Activated CD8-positive, alpha-beta memory T cell treated with anti-CD3 and anti-CD28 coated beads, Interleukin-2, amount 10 ng/mL, durations not matched to agents 7 days and 5 days (primary cell): Measurements from ENCODE around the gene TK2. TPM values are rescaled to one million over a fixed set of nuclear protein-coding genes. Genes with fewer than 3 reads are reported as not detected.
"Not testable (repeated sequence)": the region's sequence is repeated elsewhere in the genome, so short reads cannot be mapped to it uniquely, and the experiment has no call there.

Experiments used
- ATAC-seq: fragments of 150-1000 bp; cut with Tn5 transposase; one replicate; pipeline ENCODE4 v1.10.0; 2021; ENCODE audit warnings: moderate library complexity
- CTCF ChIA-PET: fragments of 350-600 bp; sonication (Branson Sonifier 250); formaldehyde crosslinking; loops from one replicate; lab custom pipeline; 2021; ENCODE audit warnings: antibody characterized with exemption; lab: Charles Lee
- DNase-seq: peaks from one replicate; pipeline ENCODE4 v3.0.0-alpha.2; 2020
- H3K27ac Mint-ChIP-seq: one replicate; pipeline ENCODE4 v1.8.0; 2021; ENCODE audit warnings: mild to moderate bottlenecking, mixed read lengths
- H3K27me3 Mint-ChIP-seq: one replicate; pipeline ENCODE4 v1.8.0; 2021; ENCODE audit warnings: mixed read lengths
- H3K36me3 Mint-ChIP-seq: one replicate; pipeline ENCODE4 v1.8.0; 2021; ENCODE audit warnings: mild to moderate bottlenecking, mixed read lengths
- H3K4me1 Mint-ChIP-seq: one replicate; pipeline ENCODE4 v1.8.0; 2021; ENCODE audit warnings: mixed read lengths
- H3K4me3 Mint-ChIP-seq: one replicate; pipeline ENCODE4 v1.8.0; 2021; ENCODE audit warnings: mild to moderate bottlenecking, moderate library complexity, mixed read lengths
- H3K9me3 Mint-ChIP-seq: one replicate; pipeline ENCODE4 v1.8.0; 2022; ENCODE audit warnings: low read depth, mixed read lengths
- total RNA-seq, 2 experiments: library from RNA; stranded (reverse); gene quantifications; one replicate each; pipeline ENCODE4 v1.2.3, GENCODE V29; 2021

Gene TK2
- total RNA-seq, 2 experiments from 2014 or later, result 8.5 to 10.8 TPM

DNA sequence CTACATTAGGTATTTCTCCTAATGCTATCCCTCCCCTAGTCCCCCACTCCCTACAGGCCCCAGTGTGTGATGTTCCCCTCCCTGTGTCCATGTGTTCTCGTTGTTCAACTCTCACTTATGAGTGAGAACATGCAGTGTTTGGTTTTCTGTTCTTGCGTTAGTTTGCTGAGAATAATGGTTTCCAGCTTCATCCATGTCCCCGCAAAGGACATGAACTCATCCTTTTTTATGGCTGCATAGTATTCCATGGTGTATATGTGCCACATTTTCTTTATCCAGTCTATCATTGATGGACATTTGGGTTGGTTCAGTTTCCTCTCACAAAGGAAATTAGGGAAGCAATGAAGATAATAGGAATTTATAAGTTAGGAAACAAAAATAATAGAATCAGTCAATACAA is 17.3 kb upstream of the TK2 start:
- H3K27ac Mint-ChIP-seq, H3K9me3 Mint-ChIP-seq, CTCF ChIA-PET, ATAC-seq, H3K27me3 Mint-ChIP-seq, H3K4me3 Mint-ChIP-seq, DNase-seq: not testable (repeated sequence)
- peaks cover 37% of the 10 kb centered on the region for H3K4me1 Mint-ChIP-seq
- H3K36me3 Mint-ChIP-seq, result peaks cover 53% of the 10 kb centered on the region

DNA sequence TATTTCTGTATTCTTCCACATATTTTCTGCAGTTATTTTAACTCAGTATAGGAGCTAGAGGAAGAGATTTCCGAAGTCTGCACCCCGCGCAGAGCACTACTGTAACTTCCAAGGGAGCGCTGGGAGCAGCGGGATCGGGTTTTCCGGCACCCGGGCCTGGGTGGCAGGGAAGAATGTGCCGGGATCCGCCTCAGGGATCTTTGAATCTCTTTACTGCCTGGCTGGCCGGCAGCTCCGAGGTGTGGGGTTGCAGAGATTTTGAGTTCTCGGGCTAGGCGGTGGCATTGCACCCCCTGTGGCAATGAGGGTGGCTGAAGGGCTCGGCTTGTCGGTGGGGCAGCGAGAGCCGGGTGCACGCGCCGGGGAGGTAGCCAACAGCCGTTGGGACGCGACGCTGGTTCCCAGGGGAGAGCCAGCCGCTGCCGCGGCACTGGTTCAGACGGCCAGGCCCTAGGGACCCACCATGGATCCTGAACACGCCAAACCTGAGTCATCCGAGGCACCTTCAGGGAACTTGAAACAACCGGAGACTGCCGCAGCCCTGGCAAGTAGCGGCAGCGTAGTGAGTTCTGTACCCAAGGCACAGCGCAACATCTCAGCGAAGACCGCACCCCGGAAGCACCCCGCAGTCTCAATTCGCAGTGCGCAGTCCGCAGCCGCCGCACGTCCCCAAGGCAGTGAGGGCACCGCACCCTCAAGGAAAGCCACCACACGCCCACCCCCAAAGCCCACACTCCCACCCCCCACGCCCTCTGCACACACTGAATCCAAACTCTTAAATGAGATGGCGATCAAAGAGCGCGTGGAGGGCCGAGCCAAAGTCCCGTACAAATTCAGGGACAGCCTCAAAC is 16.4 kb upstream of the TK2 start, which contains the start of gene CMTM1:
CMTM1 (plus strand) TSS at position 389 of the 851 bp plus-strand sequence; CDS start at position 464, 75 bp downstream.
- peaks cover 60% of the 10 kb centered on the region for H3K36me3 Mint-ChIP-seq
- no peaks in the 10 kb centered on the region for H3K9me3 Mint-ChIP-seq
- peaks cover 40% of the 10 kb centered on the region for H3K4me1 Mint-ChIP-seq
- ATAC-seq (no peak), DNase-seq (no peak)
- CTCF ChIA-PET, result interaction anchor here (0.5 to 4.9 kb wide), 4 partner anchors 13 to 175 kb away, joined by 3 to 59 read pairs (median 4); partner anchors contain the start of gene CMTM2
- no peak within 1 kb of the TSS for H3K4me3 Mint-ChIP-seq
- no peaks in the 10 kb centered on the region for H3K27me3 Mint-ChIP-seq
- H3K27ac Mint-ChIP-seq, result no peak within 1 kb of the TSS

DNA sequence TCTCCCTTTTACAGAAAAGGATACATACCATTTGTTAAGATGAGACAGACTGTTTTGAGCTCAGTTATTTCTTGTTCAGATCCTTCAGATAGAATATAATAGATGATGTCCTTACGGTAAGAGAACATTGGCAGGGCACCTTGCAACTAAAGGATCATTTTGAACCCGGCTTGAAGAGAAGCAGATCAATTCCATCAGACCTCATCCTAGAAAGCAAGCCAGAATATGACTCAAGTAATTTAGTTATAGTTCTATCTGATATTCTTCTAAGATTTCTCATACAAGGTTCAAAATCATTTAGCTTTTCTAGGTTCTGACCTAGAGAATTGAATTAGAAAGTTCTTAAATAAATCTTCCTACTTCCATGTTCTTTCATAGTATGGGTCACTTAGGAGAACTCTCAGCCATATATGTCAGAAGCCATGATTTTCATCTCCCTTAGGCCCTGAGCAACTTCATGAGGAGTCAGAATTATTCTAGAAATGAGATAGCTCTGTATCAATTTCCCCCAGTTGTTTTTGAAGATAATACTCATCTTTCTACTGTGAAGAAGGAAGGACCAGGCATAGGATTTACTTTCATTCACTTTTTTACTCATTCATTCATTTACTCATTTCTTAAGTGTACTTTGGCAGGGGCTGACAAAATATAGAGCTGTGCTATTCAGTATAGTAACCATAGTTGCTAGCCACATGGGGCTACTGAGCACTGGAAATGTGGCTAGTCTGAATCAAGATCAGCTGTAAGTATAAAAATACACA is 13.8 kb upstream of the TK2 start:
- Mint-ChIP-seq H3K4me3 (no peak overlapping the region), H3K27ac (peak overlapping the region; percentile 75), H3K27me3 (no peaks in the 10 kb centered on the region), H3K36me3 (peaks cover 70% of the 10 kb centered on the region), H3K4me1 (peaks cover 61% of the 10 kb centered on the region), H3K9me3 (no peaks in the 10 kb centered on the region)
- DNase-seq (no peak), ATAC-seq (peak; percentile 75)
- CTCF ChIA-PET, result interaction anchor here (0.6 to 4.9 kb wide), 17 partner anchors 9 to 304 kb away, joined by 3 to 59 read pairs (median 5); partner anchors contain the start of genes CKLF, CMTM2 and NAE1

DNA sequence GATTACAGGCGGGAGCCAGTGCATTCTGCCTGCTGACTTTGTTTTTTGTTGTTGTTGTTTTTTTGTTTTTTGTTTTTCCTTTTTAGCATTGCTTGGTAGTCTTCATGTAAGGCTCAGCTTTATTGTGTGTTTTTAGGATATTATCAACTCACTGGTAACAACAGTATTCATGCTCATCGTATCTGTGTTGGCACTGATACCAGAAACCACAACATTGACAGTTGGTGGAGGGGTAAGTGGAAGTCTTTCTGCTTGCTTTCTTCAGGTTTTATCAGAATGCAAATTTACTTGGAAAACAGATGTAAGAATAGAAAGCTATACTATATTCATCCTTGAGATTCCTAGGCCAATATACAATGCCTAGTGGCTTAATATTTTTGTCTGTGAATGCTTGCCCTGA is 13.1 kb upstream of the TK2 start:
- Mint-ChIP-seq H3K9me3 (no peaks in the 10 kb centered on the region), H3K36me3 (peaks cover 77% of the 10 kb centered on the region), H3K27ac (peak overlapping the region; percentile 75), H3K27me3 (no peaks in the 10 kb centered on the region), H3K4me3 (no peak overlapping the region), H3K4me1 (peaks cover 68% of the 10 kb centered on the region)
- ATAC-seq (no peak), DNase-seq (no peak)
- CTCF ChIA-PET, result interaction anchor here (0.7 to 4.9 kb wide), 18 partner anchors 8 to 305 kb away, joined by 3 to 59 read pairs (median 7); partner anchors contain the start of genes CKLF, CMTM2 and NAE1

DNA sequence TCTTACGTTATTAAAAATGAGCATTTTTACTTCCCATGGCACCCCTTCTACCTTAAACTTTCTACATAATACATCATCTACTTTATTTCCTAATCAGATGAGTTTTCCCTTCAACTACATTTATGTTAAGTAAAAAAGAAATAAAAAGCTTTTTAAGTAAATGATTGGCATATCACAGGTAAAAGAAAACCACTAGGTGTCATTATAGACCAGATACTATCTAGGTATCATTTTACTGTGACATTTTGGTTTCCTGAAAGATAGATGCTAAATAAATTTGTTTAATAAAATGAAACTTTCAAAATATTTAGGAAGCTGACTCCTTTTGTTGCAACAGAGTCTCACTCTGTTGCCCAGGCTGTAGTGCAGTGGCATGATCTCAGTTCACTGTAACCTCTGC is 12.5 kb upstream of the TK2 start:
- H3K4me3 Mint-ChIP-seq, result no peak overlapping the region
- no peaks in the 10 kb centered on the region for H3K9me3 Mint-ChIP-seq
- H3K27me3 Mint-ChIP-seq, result no peaks in the 10 kb centered on the region
- H3K36me3 Mint-ChIP-seq, result peaks cover 75% of the 10 kb centered on the region
- peaks cover 71% of the 10 kb centered on the region for H3K4me1 Mint-ChIP-seq
- ATAC-seq (no peak), DNase-seq (no peak)
- CTCF ChIA-PET, result interaction anchor here (0.6 to 4.9 kb wide), 21 partner anchors 9 to 268 kb away, joined by 3 to 59 read pairs (median 5); partner anchors contain the start of genes CKLF, CMTM2 and NAE1
- H3K27ac Mint-ChIP-seq, result peak overlapping the region; percentile 75

DNA sequence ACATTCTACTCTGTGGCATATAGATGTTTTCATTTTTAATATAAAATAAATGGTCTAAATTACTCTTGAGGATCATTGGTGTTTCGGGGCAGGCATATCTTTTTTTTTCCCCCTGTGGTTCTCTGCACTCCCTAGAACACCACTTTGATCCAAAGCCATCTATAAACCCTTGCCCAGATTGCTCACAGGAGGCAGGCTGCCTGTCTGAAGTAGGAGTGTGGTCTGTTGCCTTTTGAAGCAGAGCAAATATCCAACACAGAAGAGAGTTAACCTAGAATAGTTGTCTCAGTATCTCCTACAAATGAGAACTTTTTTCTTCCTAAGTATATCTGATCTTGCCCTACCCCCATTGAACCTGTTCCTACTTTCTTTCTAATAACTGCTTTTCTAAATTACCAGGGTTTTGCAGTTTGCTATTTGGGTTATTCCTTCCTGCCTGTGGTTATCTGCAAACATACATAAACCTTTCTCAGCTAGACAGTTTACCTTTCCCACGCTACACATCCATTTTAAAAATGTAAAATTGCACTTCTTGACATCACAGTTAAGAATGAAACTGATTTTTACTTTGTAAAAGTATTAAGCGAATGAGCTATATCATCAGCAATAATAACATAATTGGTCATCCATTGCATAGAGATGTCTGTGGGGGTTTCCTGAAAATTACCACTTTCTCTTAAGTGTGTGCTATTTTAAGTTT is 11.6 kb upstream of the TK2 start:
- H3K36me3 Mint-ChIP-seq, result peaks cover 68% of the 10 kb centered on the region
- ATAC-seq (no peak), DNase-seq (no peak)
- no peaks in the 10 kb centered on the region for H3K9me3 Mint-ChIP-seq
- H3K27ac Mint-ChIP-seq, result peak overlapping the region; percentile 83
- CTCF ChIA-PET, result interaction anchor here (0.6 to 4.9 kb wide), 16 partner anchors 8 to 179 kb away, joined by 3 to 59 read pairs (median 5); partner anchors contain the start of genes CKLF and CMTM2
- H3K27me3 Mint-ChIP-seq, result no peaks in the 10 kb centered on the region
- peak overlapping the region; percentile 17 for H3K4me3 Mint-ChIP-seq
- H3K4me1 Mint-ChIP-seq, result peaks cover 74% of the 10 kb centered on the region

DNA sequence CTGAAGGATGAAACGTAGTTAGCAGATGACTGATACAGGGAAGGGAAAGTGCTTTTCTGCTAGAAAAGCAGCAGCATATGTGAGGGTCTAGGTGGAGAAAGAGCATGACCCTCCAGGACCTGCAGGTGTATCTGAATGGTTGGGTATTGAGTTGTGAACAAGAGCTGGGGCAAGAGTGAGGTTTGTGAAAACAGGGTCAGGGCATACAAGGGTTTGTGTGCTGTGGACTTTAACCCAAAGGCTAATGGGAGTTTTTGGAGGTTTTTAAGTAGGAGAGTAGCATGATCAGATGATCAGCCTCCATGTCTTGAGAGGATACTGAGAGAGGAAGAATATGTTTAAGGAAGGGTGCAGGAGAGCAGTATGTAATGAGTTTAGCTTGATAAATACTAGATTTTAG is 10.2 kb upstream of the TK2 start:
- Mint-ChIP-seq H3K36me3 (peaks cover 66% of the 10 kb centered on the region), H3K27ac (peak overlapping the region; percentile 52), H3K9me3 (no peaks in the 10 kb centered on the region), H3K27me3 (no peaks in the 10 kb centered on the region), H3K4me1 (peaks cover 86% of the 10 kb centered on the region), H3K4me3 (peak overlapping the region; percentile 24)
- CTCF ChIA-PET, result interaction anchor here (1.0 to 1.8 kb wide), 2 partner anchors 38 to 154 kb away, joined by 5 to 6 read pairs; no protein-coding TSS in a partner anchor
- DNase-seq (no peak), ATAC-seq (no peak)

DNA sequence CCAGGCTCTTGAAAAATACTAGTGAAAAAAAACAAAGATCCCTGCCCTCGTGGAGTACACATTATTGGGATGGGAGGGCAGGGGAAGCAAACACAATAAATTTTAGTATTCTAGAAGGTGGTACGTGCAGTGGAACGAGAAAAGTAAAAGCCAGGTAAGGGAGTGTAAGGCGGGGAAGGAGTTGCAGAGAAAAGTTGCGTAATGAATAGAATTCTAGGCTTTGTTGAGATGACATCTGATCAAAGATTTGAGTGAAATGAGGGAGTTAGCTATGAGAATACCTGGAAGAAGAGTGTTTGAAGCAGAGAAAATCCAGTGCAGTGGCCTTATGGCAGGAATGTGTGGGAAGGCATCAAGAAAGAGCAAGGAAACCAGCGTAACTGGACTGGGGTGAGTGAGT is 4.6 kb upstream of the TK2 start:
- Mint-ChIP-seq H3K36me3 (peaks cover 51% of the 10 kb centered on the region), H3K4me1 (peaks cover 80% of the 10 kb centered on the region), H3K9me3 (no peaks in the 10 kb centered on the region), H3K4me3 (peak overlapping the region; percentile 98), H3K27ac (peak overlapping the region; percentile 96), H3K27me3 (no peaks in the 10 kb centered on the region)
- ATAC-seq, result no peak
- CTCF ChIA-PET, result interaction anchor here (1.0 to 6.0 kb wide), 6 partner anchors 9 to 148 kb away, joined by 3 to 52 read pairs (median 12); no protein-coding TSS in a partner anchor
- no peak for DNase-seq

DNA sequence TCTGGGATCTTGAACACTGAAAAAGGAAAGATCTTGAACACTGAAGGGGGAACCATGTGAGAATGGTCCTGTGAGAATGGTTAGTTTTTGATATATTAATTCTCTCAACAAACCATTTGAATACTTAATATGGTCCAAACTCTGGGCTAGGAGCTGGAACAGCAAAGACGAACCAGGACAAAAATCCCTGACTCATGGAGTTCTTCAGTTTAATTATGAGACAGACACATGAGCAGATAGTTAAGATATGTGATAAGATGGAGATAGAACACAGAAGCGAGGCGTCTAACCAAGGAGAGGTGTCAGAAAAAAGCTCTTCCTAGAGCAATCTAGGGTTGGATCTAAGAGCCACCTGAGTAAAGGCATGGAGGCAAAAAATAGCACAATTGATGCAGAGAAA is 4.1 kb upstream of the TK2 start:
- Mint-ChIP-seq H3K27me3 (no peaks in the 10 kb centered on the region), H3K9me3 (no peaks in the 10 kb centered on the region), H3K4me3 (peak overlapping the region; percentile 98), H3K36me3 (peaks cover 50% of the 10 kb centered on the region), H3K27ac (peak overlapping the region; percentile 96), H3K4me1 (peaks cover 79% of the 10 kb centered on the region)
- ATAC-seq, result no peak
- CTCF ChIA-PET, result interaction anchor here (1.0 to 6.0 kb wide), 7 partner anchors 9 to 277 kb away, joined by 3 to 52 read pairs (median 16); partner anchors contain the start of gene NAE1
- no peak for DNase-seq

DNA sequence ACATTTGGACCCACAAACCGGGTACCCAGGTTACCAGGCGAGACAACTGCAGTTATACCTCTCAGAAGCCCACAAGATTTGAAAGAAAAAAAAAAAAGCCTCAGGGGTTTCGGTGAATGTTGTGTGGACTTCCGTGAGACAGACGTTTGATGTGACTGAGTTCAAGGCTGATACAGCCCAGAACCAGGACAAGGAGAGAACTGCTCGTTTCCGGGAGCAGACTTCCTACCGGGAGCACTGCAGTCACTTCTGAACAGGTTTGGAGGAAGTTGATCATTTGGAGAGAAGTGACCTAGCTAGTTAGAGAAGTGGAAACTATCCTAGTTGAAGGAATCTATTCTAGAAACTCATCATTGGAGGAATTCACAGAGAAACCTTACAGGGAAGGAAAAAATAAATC is 3.3 kb upstream of the TK2 start:
- no peak for DNase-seq
- peak overlapping the region; percentile 98 for H3K4me3 Mint-ChIP-seq
- CTCF ChIA-PET, result interaction anchor here (1.0 to 6.0 kb wide), 12 partner anchors 10 to 277 kb away, joined by 3 to 52 read pairs (median 16); partner anchors contain the start of gene NAE1
- ATAC-seq, result no peak
- peaks cover 79% of the 10 kb centered on the region for H3K4me1 Mint-ChIP-seq
- H3K27me3 Mint-ChIP-seq, result no peaks in the 10 kb centered on the region
- peaks cover 42% of the 10 kb centered on the region for H3K36me3 Mint-ChIP-seq
- H3K27ac Mint-ChIP-seq, result peak overlapping the region; percentile 96
- H3K9me3 Mint-ChIP-seq, result no peaks in the 10 kb centered on the region

DNA sequence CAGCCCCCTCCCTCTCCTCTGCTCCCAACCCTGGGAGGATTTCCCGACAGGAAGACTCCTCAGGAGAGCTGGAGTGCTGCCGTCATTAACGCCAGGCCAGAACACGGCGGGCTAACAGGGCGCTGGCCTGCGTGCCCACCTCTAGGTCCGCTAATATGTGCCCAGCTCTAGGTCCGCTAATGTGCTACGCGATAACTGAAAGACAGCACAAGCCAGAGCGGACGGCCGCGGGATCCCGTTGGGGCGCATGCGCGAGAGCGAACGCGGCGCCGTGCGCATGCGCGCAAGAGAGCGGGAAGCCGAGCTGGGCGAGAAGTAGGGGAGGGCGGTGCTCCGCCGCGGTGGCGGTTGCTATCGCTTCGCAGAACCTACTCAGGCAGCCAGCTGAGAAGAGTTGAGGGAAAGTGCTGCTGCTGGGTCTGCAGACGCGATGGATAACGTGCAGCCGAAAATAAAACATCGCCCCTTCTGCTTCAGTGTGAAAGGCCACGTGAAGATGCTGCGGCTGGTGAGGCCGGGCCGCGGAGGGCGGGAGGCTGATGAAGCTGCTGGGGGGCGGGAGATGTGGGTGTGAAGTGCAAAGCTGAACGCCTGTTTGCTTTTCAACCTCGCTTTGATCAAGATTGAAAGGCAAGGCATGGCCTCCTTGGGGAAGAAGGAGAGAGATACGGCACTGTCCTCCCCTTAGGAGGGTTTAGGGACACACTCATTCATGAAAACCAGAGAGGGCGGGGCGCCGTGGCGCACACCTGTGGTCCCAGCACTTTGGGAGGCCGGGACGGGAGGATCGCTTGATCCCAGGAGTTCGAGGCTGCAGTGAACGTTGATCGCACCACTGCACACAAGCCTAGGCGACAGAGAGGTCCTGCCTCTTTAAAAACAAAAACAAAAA is 2.6 kb upstream of the TK2 start, which contains the start of gene CKLF:
CKLF (plus strand) TSS at position 291 of the 892 bp plus-strand sequence; CDS start at position 431, 140 bp downstream.
- Mint-ChIP-seq H3K9me3 (no peaks in the 10 kb centered on the region), H3K27ac (peak within 1 kb of the TSS; percentile 96), H3K27me3 (no peaks in the 10 kb centered on the region), H3K4me3 (peak within 1 kb of the TSS; percentile 98), H3K36me3 (peaks cover 37% of the 10 kb centered on the region), H3K4me1 (peaks cover 80% of the 10 kb centered on the region)
- ATAC-seq (peak; percentile 74), DNase-seq (peak; percentile 94)
- CTCF ChIA-PET, result interaction anchor here (0.7 to 6.0 kb wide), 19 partner anchors 9 to 146 kb away, joined by 3 to 52 read pairs (median 6); no protein-coding TSS in a partner anchor
